Neuron (in vitro differentiated cells): ENCODE data around the gene PPP3CA.

Experiments used
- H2AFZ ChIP-seq: one replicate; pipeline ENCODE4 v1.6.1; 2013; ENCODE audit warnings: low read depth, mild to moderate bottlenecking, inconsistent platforms, low read length, moderate library complexity
- H3K27me3 ChIP-seq: one replicate; pipeline ENCODE4 v1.6.1; 2013; ENCODE audit warnings: low read length; ENCODE audit not compliant: insufficient read depth
- H3K36me3 ChIP-seq: one replicate; pipeline ENCODE4 v1.6.1; 2013; ENCODE audit warnings: low read length; ENCODE audit not compliant: insufficient read depth
- H3K4me1 ChIP-seq: one replicate; pipeline ENCODE4 v1.6.1; 2013; ENCODE audit warnings: low read length; ENCODE audit not compliant: insufficient read depth
- H3K4me3 ChIP-seq: 2 replicates; pipeline ENCODE4 v1.5.1; 2013; ENCODE audit warnings: mild to moderate bottlenecking, low read length, moderate library complexity
- H3K9me3 ChIP-seq: one replicate; pipeline ENCODE4 v1.6.1; 2013; ENCODE audit warnings: low read length

The PPP3CA gene

GRCh38 chr4:101279377-101279871 is 67.9 kb downstream of the PPP3CA start:
- Histone ChIP-seq H2AFZ (no peak overlapping the region), H3K27me3 (no peaks in the 10 kb centered on the region), H3K9me3 (no peaks in the 10 kb centered on the region), H3K4me1 (no peaks in the 10 kb centered on the region), H3K4me3 (no peak overlapping the region), H3K36me3 (no peaks in the 10 kb centered on the region)

DNA sequence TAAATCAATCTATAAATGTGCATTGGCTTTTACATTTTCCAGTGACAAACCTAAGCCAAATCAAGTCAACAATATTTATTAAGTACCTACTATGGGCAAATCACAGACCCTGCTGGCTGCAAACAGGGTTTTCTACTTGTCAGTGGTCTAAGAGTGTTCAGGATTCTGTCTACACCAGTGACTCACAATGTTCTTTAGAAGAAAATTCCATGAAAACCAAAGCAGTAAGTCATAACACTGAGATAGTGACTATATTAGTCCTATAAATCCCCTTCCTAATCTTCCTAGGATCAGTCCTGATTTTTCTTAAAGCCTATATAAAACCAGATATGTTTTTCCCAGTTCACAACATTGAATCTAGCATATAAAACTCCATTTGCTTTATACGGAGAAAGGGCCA is 69.7 kb downstream of the PPP3CA start:
- Histone ChIP-seq H3K9me3 (no peaks in the 10 kb centered on the region), H3K36me3 (no peaks in the 10 kb centered on the region), H3K27me3 (no peaks in the 10 kb centered on the region), H3K4me1 (no peaks in the 10 kb centered on the region), H2AFZ (no peak overlapping the region), H3K4me3 (no peak overlapping the region)

DNA sequence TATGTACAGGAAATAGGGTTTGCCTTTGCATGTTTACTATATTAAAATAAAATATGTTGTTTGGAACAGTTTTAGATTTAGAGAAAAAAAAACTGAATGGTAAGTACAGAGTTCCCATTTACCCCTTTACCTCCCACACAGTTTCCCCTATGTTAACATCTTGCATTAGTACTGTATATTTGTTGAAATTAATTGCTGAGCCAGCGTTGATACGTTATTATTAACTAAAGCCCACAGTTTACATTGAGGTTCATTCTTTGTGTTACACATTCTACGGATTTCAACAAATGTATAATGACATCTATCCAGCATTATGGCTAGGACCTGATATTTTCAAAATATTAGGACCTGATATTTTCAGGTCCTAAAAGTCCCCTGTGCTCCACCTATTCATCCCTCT is 70.7 kb downstream of the PPP3CA start:
- Histone ChIP-seq H2AFZ (no peak overlapping the region), H3K36me3 (no peaks in the 10 kb centered on the region), H3K9me3 (no peaks in the 10 kb centered on the region), H3K4me3 (no peak overlapping the region), H3K4me1 (no peaks in the 10 kb centered on the region), H3K27me3 (no peaks in the 10 kb centered on the region)

- Histone ChIP-seq H3K4me3 (no peak overlapping the region), H3K27me3 (no peaks in the 10 kb centered on the region), H2AFZ (no peak overlapping the region), H3K9me3 (no peaks in the 10 kb centered on the region), H3K36me3 (no peaks in the 10 kb centered on the region), H3K4me1 (no peaks in the 10 kb centered on the region)
Observed at GRCh38 chr4:101274888-101275752, 72.2 kb downstream of the PPP3CA start.

DNA sequence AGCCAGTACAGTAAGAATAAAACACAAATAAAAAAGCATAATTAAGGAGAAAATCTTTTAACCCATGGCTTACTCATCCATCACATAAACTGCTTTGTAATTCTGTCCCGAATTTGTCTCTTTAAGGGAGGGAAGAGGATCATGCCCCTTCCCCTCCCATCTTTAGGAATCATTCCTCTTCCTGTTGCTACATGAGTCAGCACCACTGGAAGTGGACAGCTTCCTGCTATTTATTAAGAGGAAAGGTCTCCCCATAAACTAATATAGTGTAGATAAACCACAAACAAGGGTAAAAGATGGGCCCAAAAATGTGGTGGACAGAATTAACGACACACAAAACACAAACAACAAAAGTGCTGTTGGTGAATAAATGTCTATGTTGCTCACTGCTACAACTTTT is 75.8 kb downstream of the PPP3CA start:
- H3K9me3 ChIP-seq: no peaks in the 10 kb centered on the region
- H3K27me3 ChIP-seq: no peaks in the 10 kb centered on the region
- no peaks in the 10 kb centered on the region for H3K4me1 ChIP-seq
- no peak overlapping the region for H3K4me3 ChIP-seq
- no peaks in the 10 kb centered on the region for H3K36me3 ChIP-seq
- H2AFZ ChIP-seq: no peak overlapping the region

DNA sequence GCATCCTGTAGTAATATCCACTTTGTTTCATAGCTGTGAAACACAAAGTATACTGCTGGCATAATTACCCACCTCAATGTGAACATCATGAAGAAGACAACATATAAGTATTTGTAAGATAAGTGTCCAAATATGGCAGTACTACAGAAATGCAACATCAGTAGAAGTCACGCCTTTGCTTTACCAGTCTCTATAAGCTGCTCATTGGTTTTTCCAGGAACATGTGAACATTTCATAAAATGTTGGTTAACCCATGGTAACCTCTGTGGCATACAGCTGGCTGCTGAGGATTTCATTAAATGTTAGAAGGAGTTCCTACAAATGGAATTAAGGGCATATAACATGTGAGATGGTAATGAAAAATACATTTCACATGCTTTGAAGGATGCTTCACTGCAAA is 77.6 kb downstream of the PPP3CA start:
- H3K4me1 ChIP-seq: no peaks in the 10 kb centered on the region
- H3K4me3 ChIP-seq: no peak overlapping the region
- H3K27me3 ChIP-seq: no peaks in the 10 kb centered on the region
- H3K36me3 ChIP-seq: no peaks in the 10 kb centered on the region
- no peak overlapping the region for H2AFZ ChIP-seq
- H3K9me3 ChIP-seq: no peaks in the 10 kb centered on the region

- H2AFZ ChIP-seq: no peak overlapping the region
- H3K4me3 ChIP-seq: no peak overlapping the region
- no peaks in the 10 kb centered on the region for H3K9me3 ChIP-seq
Observed at GRCh38 chr4:101265816-101266172, 81.5 kb downstream of the PPP3CA start.

DNA sequence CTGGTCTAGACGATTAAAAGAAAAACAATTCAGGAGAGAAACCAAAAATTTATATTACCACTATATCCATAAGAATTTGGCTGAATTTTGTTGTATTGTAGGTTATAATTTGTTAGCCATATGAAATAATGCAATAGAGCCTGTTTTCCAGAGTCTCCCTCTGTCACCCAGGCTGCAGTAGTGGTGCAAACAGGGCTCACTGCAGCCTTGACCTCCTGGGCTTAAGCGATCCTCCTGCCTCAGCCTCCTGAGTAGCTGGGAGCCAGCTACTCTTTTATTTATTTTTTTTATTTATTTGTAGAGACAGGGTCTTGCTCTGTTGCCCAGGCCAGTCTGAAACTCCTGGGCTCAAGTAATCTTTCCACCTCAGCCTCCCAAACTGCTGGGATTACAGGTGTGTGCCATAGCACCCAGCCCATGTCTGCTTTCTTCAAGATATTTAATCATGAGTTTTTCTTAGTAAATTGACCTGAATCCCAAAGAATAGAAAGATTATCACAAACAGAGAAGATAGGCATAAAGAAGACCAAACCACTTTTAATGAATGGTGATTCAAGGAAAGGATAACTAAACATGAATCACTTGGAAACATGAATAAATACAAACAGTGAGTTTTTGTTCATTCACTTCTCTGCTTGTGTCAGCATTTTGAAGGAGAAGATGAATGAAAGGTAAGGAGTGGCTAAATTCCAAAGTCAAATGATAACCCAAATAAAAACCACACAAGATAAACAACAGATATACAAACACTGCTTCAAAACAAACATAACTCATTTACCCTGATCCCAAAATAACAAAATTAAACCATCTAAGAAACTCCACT is 82.1 kb downstream of the PPP3CA start:
- no peak overlapping the region for H3K4me3 ChIP-seq
- H3K27me3 ChIP-seq: no peaks in the 10 kb centered on the region
- no peaks in the 10 kb centered on the region for H3K36me3 ChIP-seq
- H3K9me3 ChIP-seq: no peaks in the 10 kb centered on the region
- H3K4me1 ChIP-seq: peaks cover 15% of the 10 kb centered on the region
- H2AFZ ChIP-seq: no peak overlapping the region

More at GRCh38 chr4:101265816-101266172, 81.5 kb downstream of the PPP3CA start:
- Histone ChIP-seq H3K4me1 (peaks cover 15% of the 10 kb centered on the region), H3K27me3 (no peaks in the 10 kb centered on the region), H3K36me3 (no peaks in the 10 kb centered on the region)

DNA sequence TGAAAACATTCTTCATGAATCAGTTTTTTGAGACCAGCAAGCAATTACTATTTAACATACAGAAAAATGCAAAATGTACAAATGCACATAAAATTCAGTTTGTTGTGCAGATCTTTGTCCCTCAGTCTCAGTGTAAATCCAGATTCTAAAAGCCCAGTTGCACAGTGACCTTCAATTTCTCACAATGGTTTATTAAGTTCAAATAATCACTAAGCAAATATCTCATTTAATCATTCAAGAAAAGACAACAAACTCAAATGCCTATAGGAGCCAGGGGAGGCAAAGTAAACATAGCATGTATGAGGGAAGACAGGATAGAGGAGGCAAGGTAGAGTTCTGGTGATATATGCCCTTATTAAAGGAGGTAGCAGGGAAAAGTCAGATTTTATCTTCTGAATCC is 82.8 kb downstream of the PPP3CA start:
- Histone ChIP-seq H3K9me3 (no peaks in the 10 kb centered on the region), H3K4me3 (no peak overlapping the region), H3K27me3 (no peaks in the 10 kb centered on the region), H2AFZ (no peak overlapping the region), H3K36me3 (no peaks in the 10 kb centered on the region), H3K4me1 (peaks cover 15% of the 10 kb centered on the region)

DNA sequence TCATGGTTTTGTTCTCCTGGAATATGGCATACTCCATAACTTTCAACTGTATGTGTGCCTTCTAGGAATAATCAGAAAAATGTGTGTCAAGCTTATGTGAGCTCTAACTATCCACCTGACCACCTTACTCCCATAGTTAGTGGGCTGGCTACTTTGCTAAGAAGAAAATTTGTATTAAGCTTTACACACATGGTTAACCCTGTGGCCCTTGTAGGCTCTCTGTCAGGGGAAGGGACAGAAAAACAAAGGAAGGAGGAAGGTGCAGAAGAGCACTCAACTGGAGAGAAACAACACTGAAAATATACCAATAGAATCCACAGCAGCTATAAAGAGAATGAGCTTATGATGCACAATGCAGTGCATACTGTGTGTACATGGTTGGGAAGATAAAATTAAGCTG is 84.6 kb downstream of the PPP3CA start:
- Histone ChIP-seq H3K4me3 (no peak overlapping the region), H3K4me1 (peaks cover 15% of the 10 kb centered on the region), H3K9me3 (no peaks in the 10 kb centered on the region), H3K27me3 (no peaks in the 10 kb centered on the region), H3K36me3 (no peaks in the 10 kb centered on the region), H2AFZ (no peak overlapping the region)

DNA sequence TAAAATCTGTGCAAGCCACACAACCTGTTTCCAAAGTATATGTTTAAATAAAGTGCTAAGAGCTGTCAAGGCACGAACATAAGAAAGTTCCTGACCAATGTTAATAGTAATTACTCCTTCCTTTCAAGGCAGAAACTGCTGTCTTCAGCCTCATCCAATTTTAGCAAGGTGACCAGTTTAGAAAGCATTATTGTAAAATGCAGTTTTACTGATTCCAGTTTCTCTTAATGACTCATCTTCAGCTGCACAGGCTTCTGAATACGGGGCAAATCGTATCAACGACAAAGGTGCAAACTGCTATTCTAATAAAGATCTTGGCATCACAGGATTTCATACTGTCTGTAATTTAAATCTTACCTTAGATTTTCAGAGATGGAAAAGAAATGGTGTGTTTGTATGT is 87.5 kb downstream of the PPP3CA start:
- no peaks in the 10 kb centered on the region for H3K36me3 ChIP-seq
- no peak overlapping the region for H3K4me3 ChIP-seq
- no peaks in the 10 kb centered on the region for H3K27me3 ChIP-seq
- H2AFZ ChIP-seq: no peak overlapping the region
- H3K9me3 ChIP-seq: no peaks in the 10 kb centered on the region
- peaks cover 15% of the 10 kb centered on the region for H3K4me1 ChIP-seq

DNA sequence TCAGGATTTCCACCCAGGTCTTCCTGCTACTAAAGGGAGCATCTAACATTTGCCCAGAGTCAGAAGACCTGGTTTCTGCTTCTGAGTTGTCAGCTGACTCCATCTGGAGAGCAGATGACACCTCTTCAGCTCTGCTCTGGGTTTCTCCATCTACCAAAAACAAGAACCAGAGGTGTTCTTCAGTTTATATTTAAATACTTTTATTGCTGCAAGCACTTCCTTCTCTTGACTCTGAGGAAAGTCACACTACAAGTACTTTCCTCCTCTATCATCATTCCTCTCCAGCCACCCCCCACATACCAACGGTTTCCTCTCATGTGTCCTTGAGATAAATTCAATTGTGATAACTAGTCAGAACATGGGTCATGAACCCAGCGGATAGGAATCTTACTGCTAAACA is 88.4 kb downstream of the PPP3CA start:
- Histone ChIP-seq H3K4me3 (no peak overlapping the region), H3K27me3 (no peaks in the 10 kb centered on the region), H2AFZ (no peak overlapping the region), H3K9me3 (no peaks in the 10 kb centered on the region), H3K36me3 (no peaks in the 10 kb centered on the region), H3K4me1 (peaks cover 15% of the 10 kb centered on the region)

DNA sequence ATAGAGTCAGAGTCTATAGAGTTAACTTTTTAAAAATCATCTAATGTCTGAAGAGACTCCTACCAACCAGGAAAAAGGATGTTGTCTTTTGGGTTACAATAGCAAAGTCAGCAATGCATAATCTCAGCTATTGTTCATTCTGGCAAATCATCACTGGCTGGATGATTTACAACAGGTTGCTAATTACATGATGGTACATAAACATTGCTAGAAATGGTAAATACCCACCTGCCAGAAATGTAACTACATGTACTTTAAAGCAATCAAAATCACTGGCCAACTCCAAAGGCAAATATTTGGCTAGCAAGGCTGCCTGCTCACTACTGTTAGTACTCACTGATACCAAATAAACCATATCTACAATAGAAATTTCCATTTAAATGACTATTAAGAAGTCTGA is 91.1 kb downstream of the PPP3CA start:
- Histone ChIP-seq H3K27me3 (no peaks in the 10 kb centered on the region), H3K9me3 (no peaks in the 10 kb centered on the region), H3K4me1 (no peaks in the 10 kb centered on the region), H3K36me3 (no peaks in the 10 kb centered on the region), H3K4me3 (no peak overlapping the region), H2AFZ (no peak overlapping the region)
